Natural killer cell (primary cell): ENCODE results near the gene ASAP2. TPM values are rescaled to one million over a fixed set of nuclear protein-coding genes. Genes with fewer than 3 reads are reported as not detected.
A peak's percentile ranks its signal among the peaks of the same experiment; 100 is the strongest.

ENCODE experiments used
- ATAC-seq, 3 donors: fragments of 150-1000 bp in 2 of 3; fragments of 200-7000 bp in 1 of 3; cut with Tn5 transposase; 1 replicate in 1 of 3; 2 replicates in 2 of 3; pipeline ENCODE4 v1.10.0; 2021; ENCODE audit warnings: mild to moderate bottlenecking in 2 of 3, moderate library complexity in 2 of 3
- DNase-seq, 2 donors: peaks; one replicate each; pipeline versions ENCODE4 v3.0.0 to v3.0.0-alpha.2; 2013 to 2021; ENCODE audit warnings: mixed read lengths in 1 of 2
- H3K27ac ChIP-seq: one replicate; pipeline ENCODE4 v1.5.1; 2013; ENCODE audit warnings: mild to moderate bottlenecking, low read length
- H3K27me3 ChIP-seq: one replicate; pipeline ENCODE4 v1.6.1; 2013; ENCODE audit warnings: low read length; ENCODE audit not compliant: control insufficient read depth, insufficient read depth
- H3K36me3 ChIP-seq: one replicate; pipeline ENCODE4 v1.6.1; 2013; ENCODE audit warnings: low read length; ENCODE audit not compliant: control insufficient read depth, insufficient read depth
- H3K4me1 ChIP-seq: one replicate; pipeline ENCODE4 v1.6.1; 2013; ENCODE audit warnings: low read length; ENCODE audit not compliant: control insufficient read depth, insufficient read depth
- H3K4me3 ChIP-seq: one replicate; pipeline ENCODE4 v1.5.1; 2013; ENCODE audit warnings: low read length
- H3K9me3 ChIP-seq: one replicate; pipeline ENCODE4 v1.6.1; 2013; ENCODE audit warnings: low read length; ENCODE audit not compliant: control insufficient read depth, insufficient read depth
- H3K27ac Mint-ChIP-seq, 2 donors: one replicate each; pipeline ENCODE4 v1.8.0; 2022; ENCODE audit warnings: mild to moderate bottlenecking in 2 of 2, mixed read lengths in 2 of 2, moderate library complexity in 1 of 2
- H3K27me3 Mint-ChIP-seq, 2 donors: one replicate each; pipeline ENCODE4 v1.8.0; 2022; ENCODE audit warnings: low read depth in 2 of 2, mixed read lengths in 2 of 2
- H3K36me3 Mint-ChIP-seq: one replicate; pipeline ENCODE4 v1.8.0; 2022; ENCODE audit warnings: mixed read lengths
- H3K4me1 Mint-ChIP-seq, 2 donors: one replicate each; pipeline ENCODE4 v1.8.0; 2022; ENCODE audit warnings: mixed read lengths in 2 of 2
- H3K4me3 Mint-ChIP-seq: one replicate; pipeline ENCODE4 v1.8.0; 2022; ENCODE audit warnings: mild to moderate bottlenecking, moderate library complexity, mixed read lengths
- H3K9me3 Mint-ChIP-seq, 2 donors: one replicate each; pipeline ENCODE4 v1.8.0; 2022; ENCODE audit warnings: mixed read lengths in 2 of 2
- WGBS: methylation state at CpG from one replicate; pipeline ENCODE4 v1.1.7; 2013; ENCODE audit warnings: missing lambda C conversion rate; ENCODE audit not compliant: insufficient coverage; 5-methylcytosine and 5-hydroxymethylcytosine counted together
- intact Hi-C: fragments of 100-400 bp; cut with micrococcal nuclease; formaldehyde crosslinking; loops from one replicate; pipeline ENCODE4 v1.14.2; 2022
- total RNA-seq, 4 donors: library from RNA; stranded (reverse); fragments of 120-200 nt in 1 of 4; gene quantifications; one replicate each; pipeline versions ENCODE4 v1.2.3 to v1.2.4, GENCODE V29; 2013 to 2022
- TF ChIP-seq, protein P1 (sequence below): fragments of 200-600 bp; IDR thresholded peaks from one replicate; pipeline ENCODE4 v1.8.0; 2022; ENCODE audit warnings: antibody characterized with exemption

The ASAP2 gene
- total RNA-seq, 3 donors from 2014 or later (not counting 1 experiment from before 2014, with no cell fraction given), result 0.20 to 1.8 (median 0.60) TPM

- TF ChIP-seq, protein P1, sequence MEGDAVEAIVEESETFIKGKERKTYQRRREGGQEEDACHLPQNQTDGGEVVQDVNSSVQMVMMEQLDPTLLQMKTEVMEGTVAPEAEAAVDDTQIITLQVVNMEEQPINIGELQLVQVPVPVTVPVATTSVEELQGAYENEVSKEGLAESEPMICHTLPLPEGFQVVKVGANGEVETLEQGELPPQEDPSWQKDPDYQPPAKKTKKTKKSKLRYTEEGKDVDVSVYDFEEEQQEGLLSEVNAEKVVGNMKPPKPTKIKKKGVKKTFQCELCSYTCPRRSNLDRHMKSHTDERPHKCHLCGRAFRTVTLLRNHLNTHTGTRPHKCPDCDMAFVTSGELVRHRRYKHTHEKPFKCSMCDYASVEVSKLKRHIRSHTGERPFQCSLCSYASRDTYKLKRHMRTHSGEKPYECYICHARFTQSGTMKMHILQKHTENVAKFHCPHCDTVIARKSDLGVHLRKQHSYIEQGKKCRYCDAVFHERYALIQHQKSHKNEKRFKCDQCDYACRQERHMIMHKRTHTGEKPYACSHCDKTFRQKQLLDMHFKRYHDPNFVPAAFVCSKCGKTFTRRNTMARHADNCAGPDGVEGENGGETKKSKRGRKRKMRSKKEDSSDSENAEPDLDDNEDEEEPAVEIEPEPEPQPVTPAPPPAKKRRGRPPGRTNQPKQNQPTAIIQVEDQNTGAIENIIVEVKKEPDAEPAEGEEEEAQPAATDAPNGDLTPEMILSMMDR, result no peak
- H3K9me3 Mint-ChIP-seq, result no peaks in the 10 kb centered on the region
Observed at GRCh38 chr2:9382604-9383235, 176.1 kb downstream of the ASAP2 start.

GRCh38 chr2:9384521-9384920 lies 177.9 kb downstream of the ASAP2 start:
- no peak overlapping the region for H3K4me3 ChIP-seq
- H3K4me1 ChIP-seq, result no peaks in the 10 kb centered on the region
- DNase-seq (no peak), ATAC-seq (no peak)
- Mint-ChIP-seq H3K27me3 (no peaks in the 10 kb centered on the region), H3K36me3 (no peaks in the 10 kb centered on the region), H3K4me3 (no peak overlapping the region), H3K4me1 (no peaks in the 10 kb centered on the region), H3K27ac (no peak overlapping the region), H3K9me3 (no peaks in the 10 kb centered on the region)
- 78% methylated on average over 3 of the region's 4 CpGs for WGBS
- H3K9me3 ChIP-seq, result no peaks in the 10 kb centered on the region
- H3K27ac ChIP-seq, result no peak overlapping the region
- TF ChIP-seq, protein P1, result no peak
- no peaks in the 10 kb centered on the region for H3K27me3 ChIP-seq
- intact Hi-C loops, result no loop called here
- no peaks in the 10 kb centered on the region for H3K36me3 ChIP-seq

More at GRCh38 chr2:9382604-9383235, 176.1 kb downstream of the ASAP2 start:
- Histone ChIP-seq H3K4me1 (no peaks in the 10 kb centered on the region), H3K27ac (no peak overlapping the region), H3K4me3 (no peak overlapping the region), H3K27me3 (no peaks in the 10 kb centered on the region), H3K36me3 (no peaks in the 10 kb centered on the region), H3K9me3 (no peaks in the 10 kb centered on the region)
- Mint-ChIP-seq H3K4me1 (no peaks in the 10 kb centered on the region), H3K27ac (no peak overlapping the region), H3K4me3 (no peak overlapping the region), H3K27me3 (no peaks in the 10 kb centered on the region), H3K36me3 (no peaks in the 10 kb centered on the region)
- ATAC-seq (peak in 1 of 3 donors; percentile 42), DNase-seq (no peak)
- intact Hi-C loops, result no loop called here
- WGBS, result 89% methylated on average over 6 of the region's 6 CpGs

GRCh38 chr2:9385841-9386240 lies 179.2 kb downstream of the ASAP2 start:
- H3K27me3 ChIP-seq, result no peaks in the 10 kb centered on the region
- Mint-ChIP-seq H3K27ac (no peak overlapping the region), H3K27me3 (no peaks in the 10 kb centered on the region), H3K4me3 (no peak overlapping the region), H3K9me3 (no peaks in the 10 kb centered on the region), H3K36me3 (no peaks in the 10 kb centered on the region), H3K4me1 (no peaks in the 10 kb centered on the region)
- no peak for ATAC-seq
- H3K4me3 ChIP-seq, result no peak overlapping the region
- TF ChIP-seq, protein P1, result no peak
- DNase-seq, result no peak
- no peaks in the 10 kb centered on the region for H3K9me3 ChIP-seq
- H3K36me3 ChIP-seq, result no peaks in the 10 kb centered on the region
- intact Hi-C loops, result no loop called here
- no peak overlapping the region for H3K27ac ChIP-seq
- H3K4me1 ChIP-seq, result no peaks in the 10 kb centered on the region
- 92% methylated on average over 6 of the region's 6 CpGs for WGBS

GRCh38 chr2:9388199-9388681 lies 181.6 kb downstream of the ASAP2 start:
- no peak overlapping the region for H3K4me3 Mint-ChIP-seq
- Histone ChIP-seq H3K4me3 (no peak overlapping the region), H3K36me3 (no peaks in the 10 kb centered on the region), H3K27ac (no peak overlapping the region), H3K27me3 (no peaks in the 10 kb centered on the region), H3K9me3 (no peaks in the 10 kb centered on the region), H3K4me1 (no peaks in the 10 kb centered on the region)
- no peak for ATAC-seq
- TF ChIP-seq, protein P1, result no peak
- H3K9me3 Mint-ChIP-seq, result no peaks in the 10 kb centered on the region
- H3K27ac Mint-ChIP-seq, result no peak overlapping the region
- no peaks in the 10 kb centered on the region for H3K4me1 Mint-ChIP-seq
- no peaks in the 10 kb centered on the region for H3K36me3 Mint-ChIP-seq
- WGBS, result 98% methylated on average over 11 of the region's 11 CpGs
- no peaks in the 10 kb centered on the region for H3K27me3 Mint-ChIP-seq
- no peak for DNase-seq
- intact Hi-C loops, result no loop called here
